HCT116 (cell line): ENCODE data around the gene GLYR1.

ENCODE experiments used
- EGR1 ChIP-seq: IDR thresholded peaks from 2 replicates; pipeline ENCODE4 v1.6.1; 2012; ENCODE audit warnings: low read depth
- EZH2 ChIP-seq: fragments of 200-600 bp; sonication (generic); IDR thresholded peaks from 2 replicates; pipeline ENCODE4 v1.6.1; 2017; ENCODE audit warnings: antibody characterized with exemption, mixed run types
- FOSL1 ChIP-seq: IDR thresholded peaks from 2 replicates; pipeline ENCODE4 v1.6.1; 2012; ENCODE audit warnings: low read depth
- MAX ChIP-seq: IDR thresholded peaks from 2 replicates; pipeline ENCODE4 v1.6.1; 2012
- POLR2A ChIP-seq: IDR thresholded peaks from 2 replicates; pipeline ENCODE4 v1.7.0; 2011; ENCODE audit warnings: borderline replicate concordance; ENCODE audit not compliant: insufficient read depth, insufficient read length; ENCODE audit errors: extremely low read depth
- RAD21 ChIP-seq: IDR thresholded peaks from 2 replicates; pipeline ENCODE4 v1.6.1; 2012; ENCODE audit warnings: low read depth, mild to moderate bottlenecking
- SIN3A ChIP-seq: IDR thresholded peaks from 2 replicates; pipeline ENCODE4 v1.6.1; 2012; ENCODE audit warnings: low read depth
- SP1 ChIP-seq: IDR thresholded peaks from 2 replicates; pipeline ENCODE4 v1.6.1; 2012; ENCODE audit warnings: low read depth
- TCF7L2 ChIP-seq: IDR thresholded peaks from 2 replicates; pipeline ENCODE4 v1.7.0; 2011; ENCODE audit warnings: borderline replicate concordance, inconsistent platforms; ENCODE audit not compliant: insufficient read depth, insufficient read length; ENCODE audit errors: extremely low read depth
- YY1 ChIP-seq: IDR thresholded peaks from 2 replicates; pipeline ENCODE4 v1.6.1; 2011; ENCODE audit warnings: low read length, low read depth, moderate library complexity, mild to moderate bottlenecking; ENCODE audit not compliant: insufficient replicate concordance; ENCODE audit errors: extremely low read depth
- TF ChIP-seq, protein P1 (sequence below), 3 experiments: fragments of 200-600 bp in 1 of 3; sonication (generic) in 1 of 3; IDR thresholded peaks in 2 of 3; conservative IDR thresholded peaks in 1 of 3; 2 replicates each; pipeline ENCODE4 v1.5.1; 2012 to 2017; ENCODE audit warnings: low read depth in 2 of 3, low read length in 2 of 3, antibody characterized with exemption in 1 of 3, borderline replicate concordance in 1 of 3, control low read depth in 1 of 3, mild to moderate bottlenecking in 1 of 3, mixed read lengths in 1 of 3, mixed run types in 1 of 3, moderate library complexity in 1 of 3; ENCODE audit not compliant: insufficient read depth in 1 of 3
- TF ChIP-seq, protein P2 (sequence below): IDR thresholded peaks from 2 replicates; pipeline ENCODE4 v1.6.1; 2011; ENCODE audit warnings: mild to moderate bottlenecking, low read length, moderate library complexity; ENCODE audit not compliant: insufficient replicate concordance; ENCODE audit errors: extremely low read depth

- TF ChIP-seq EZH2, result no peak
- TF ChIP-seq, protein P1, sequence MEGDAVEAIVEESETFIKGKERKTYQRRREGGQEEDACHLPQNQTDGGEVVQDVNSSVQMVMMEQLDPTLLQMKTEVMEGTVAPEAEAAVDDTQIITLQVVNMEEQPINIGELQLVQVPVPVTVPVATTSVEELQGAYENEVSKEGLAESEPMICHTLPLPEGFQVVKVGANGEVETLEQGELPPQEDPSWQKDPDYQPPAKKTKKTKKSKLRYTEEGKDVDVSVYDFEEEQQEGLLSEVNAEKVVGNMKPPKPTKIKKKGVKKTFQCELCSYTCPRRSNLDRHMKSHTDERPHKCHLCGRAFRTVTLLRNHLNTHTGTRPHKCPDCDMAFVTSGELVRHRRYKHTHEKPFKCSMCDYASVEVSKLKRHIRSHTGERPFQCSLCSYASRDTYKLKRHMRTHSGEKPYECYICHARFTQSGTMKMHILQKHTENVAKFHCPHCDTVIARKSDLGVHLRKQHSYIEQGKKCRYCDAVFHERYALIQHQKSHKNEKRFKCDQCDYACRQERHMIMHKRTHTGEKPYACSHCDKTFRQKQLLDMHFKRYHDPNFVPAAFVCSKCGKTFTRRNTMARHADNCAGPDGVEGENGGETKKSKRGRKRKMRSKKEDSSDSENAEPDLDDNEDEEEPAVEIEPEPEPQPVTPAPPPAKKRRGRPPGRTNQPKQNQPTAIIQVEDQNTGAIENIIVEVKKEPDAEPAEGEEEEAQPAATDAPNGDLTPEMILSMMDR (IDR thresholded peaks at IDR 0.05 in 2 of 3, conservative IDR thresholded peaks at IDR 0.05 in 1 of 3; ENCODE audit: borderline replicate concordance in 1 of 3, insufficient read depth in 1 of 3, low read depth in 2 of 3, low read length in 2 of 3), result no peak
- TF ChIP-seq SP1, result no peak
- TF ChIP-seq, protein P2, sequence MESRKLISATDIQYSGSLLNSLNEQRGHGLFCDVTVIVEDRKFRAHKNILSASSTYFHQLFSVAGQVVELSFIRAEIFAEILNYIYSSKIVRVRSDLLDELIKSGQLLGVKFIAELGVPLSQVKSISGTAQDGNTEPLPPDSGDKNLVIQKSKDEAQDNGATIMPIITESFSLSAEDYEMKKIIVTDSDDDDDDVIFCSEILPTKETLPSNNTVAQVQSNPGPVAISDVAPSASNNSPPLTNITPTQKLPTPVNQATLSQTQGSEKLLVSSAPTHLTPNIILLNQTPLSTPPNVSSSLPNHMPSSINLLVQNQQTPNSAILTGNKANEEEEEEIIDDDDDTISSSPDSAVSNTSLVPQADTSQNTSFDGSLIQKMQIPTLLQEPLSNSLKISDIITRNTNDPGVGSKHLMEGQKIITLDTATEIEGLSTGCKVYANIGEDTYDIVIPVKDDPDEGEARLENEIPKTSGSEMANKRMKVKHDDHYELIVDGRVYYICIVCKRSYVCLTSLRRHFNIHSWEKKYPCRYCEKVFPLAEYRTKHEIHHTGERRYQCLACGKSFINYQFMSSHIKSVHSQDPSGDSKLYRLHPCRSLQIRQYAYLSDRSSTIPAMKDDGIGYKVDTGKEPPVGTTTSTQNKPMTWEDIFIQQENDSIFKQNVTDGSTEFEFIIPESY, result no peak
- TF ChIP-seq POLR2A, result no peak
- TF ChIP-seq RAD21, result no peak
- TF ChIP-seq SIN3A, result no peak
- TF ChIP-seq EGR1, result no peak
- TF ChIP-seq TCF7L2, result no peak
- TF ChIP-seq FOSL1, result no peak
- TF ChIP-seq YY1, result no peak
- no peak for TF ChIP-seq MAX
These were observed 32.0 kb upstream of the GLYR1 start for GRCh38 chr16:4879049-4879448.
